T-helper 22 cell (primary cell): ENCODE data around the gene COQ8A.
"Not testable (repeated sequence)": the region's sequence is repeated elsewhere in the genome, so short reads cannot be mapped to it uniquely, and the experiment has no call there.

Experiments used
- DNase-seq: peaks from one replicate; pipeline ENCODE4 v3.0.0-alpha.2; 2020; ENCODE audit warnings: low read depth

Gene COQ8A

GRCh38 chr1:226929260-226930111, 10.6 kb upstream of the COQ8A start:
- DNase-seq, result not testable (repeated sequence)

- no peak for DNase-seq
Measured at GRCh38 chr1:226934483-226935237, 5.4 kb upstream of the COQ8A start.

GRCh38 chr1:226937940-226938725, 2.0 kb upstream of the COQ8A start:
- no peak for DNase-seq

GRCh38 chr1:226938903-226939437, 1.1 kb upstream of the COQ8A start:
- no peak for DNase-seq

- peak; percentile 56 for DNase-seq
Measured at GRCh38 chr1:226939438-226940028, 561 bp upstream of the COQ8A start.

- DNase-seq, result no peak
Measured at GRCh38 chr1:226940806-226941067, 643 bp downstream of the COQ8A start.

- DNase-seq, result no peak
Measured at GRCh38 chr1:226942392-226942791, 2.3 kb downstream of the COQ8A start.

- no peak for DNase-seq
Measured at GRCh38 chr1:226943156-226943555, 3.1 kb downstream of the COQ8A start.

GRCh38 chr1:226943927-226944326, 3.8 kb downstream of the COQ8A start:
- DNase-seq, result no peak

GRCh38 chr1:226945106-226945857, 5.2 kb downstream of the COQ8A start:
- DNase-seq, result no peak

GRCh38 chr1:226945858-226946245, 5.8 kb downstream of the COQ8A start:
- DNase-seq, result no peak

- DNase-seq, result no peak
Measured at GRCh38 chr1:226946285-226946684, 6.2 kb downstream of the COQ8A start.

GRCh38 chr1:226946841-226947240, 6.7 kb downstream of the COQ8A start:
- DNase-seq, result no peak

- no peak for DNase-seq
Measured at GRCh38 chr1:226948051-226948450, 8.0 kb downstream of the COQ8A start.

GRCh38 chr1:226948480-226948879, 8.4 kb downstream of the COQ8A start:
- no peak for DNase-seq

- no peak for DNase-seq
Measured at GRCh38 chr1:226948996-226949395, 8.9 kb downstream of the COQ8A start.

- no peak for DNase-seq
Measured at GRCh38 chr1:226949401-226949800, 9.3 kb downstream of the COQ8A start.

- DNase-seq, result no peak
Measured at GRCh38 chr1:226950316-226950715, 10.2 kb downstream of the COQ8A start.

- DNase-seq, result no peak
Measured at GRCh38 chr1:226950871-226951270, 10.8 kb downstream of the COQ8A start.

- DNase-seq, result no peak
Measured at GRCh38 chr1:226951286-226952117, 11.4 kb downstream of the COQ8A start.

- no peak for DNase-seq
Measured at GRCh38 chr1:226952118-226952441, 12.0 kb downstream of the COQ8A start.
